Thyroid gland (tissue), 4 donors: ENCODE measurements around the gene PPARGC1A. TPM values are rescaled to one million over a fixed set of nuclear protein-coding genes. Genes with fewer than 3 reads are reported as not detected.

Experiments
- DNase-seq, 2 donors: peaks; one replicate each; pipeline ENCODE4 v3.0.0-alpha.2; 2019
- H3K27ac ChIP-seq, 3 donors: fragments of 200-600 bp; sonication (generic); 1 replicate in 2 of 3; 2 replicates in 1 of 3; pipeline ENCODE4 v1.5.1; 2016 to 2019; ENCODE audit warnings: mild to moderate bottlenecking in 1 of 3, moderate library complexity in 1 of 3
- H3K27me3 ChIP-seq: fragments of 200-600 bp; sonication (generic); one replicate; pipeline ENCODE4 v1.5.1; 2019
- H3K36me3 ChIP-seq, 2 donors: fragments of 200-600 bp; sonication (generic); one replicate each; pipeline ENCODE4 v1.5.1; 2016 to 2019
- H3K4me1 ChIP-seq, 2 donors: fragments of 200-600 bp; sonication (generic); one replicate each; pipeline ENCODE4 v1.5.1; 2017 to 2019
- H3K4me3 ChIP-seq, 3 donors: fragments of 200-600 bp; sonication (generic); replicated peaks in 1 of 3; 1 replicate in 2 of 3; 2 replicates in 1 of 3; pipeline ENCODE4 v1.5.1; 2016; ENCODE audit warnings: mild to moderate bottlenecking in 1 of 3
- H3K9me3 ChIP-seq: fragments of 200-600 bp; sonication (generic); one replicate; pipeline ENCODE4 v1.5.1; 2017
- CTCF ChIP-seq, 6 experiments: fragments of 200-600 bp in 3 of 6; fragments of 450-650 bp in 3 of 6; sonication (generic) in 3 of 6; IDR thresholded peaks; one replicate each; pipeline ENCODE4 v1.5.1; 2016 to 2019; ENCODE audit warnings: antibody characterized with exemption in 6 of 6, mild to moderate bottlenecking in 2 of 6, inconsistent platforms in 1 of 6, moderate library complexity in 1 of 6
- POLR2A ChIP-seq, 2 donors: fragments of 450-650 bp; IDR thresholded peaks; one replicate each; pipeline ENCODE4 v1.6.1; 2017; ENCODE audit warnings: antibody characterized with exemption in 2 of 2, mild to moderate bottlenecking in 2 of 2, moderate library complexity in 1 of 2
- WGBS, 2 donors: methylation state at CpG; one replicate each; pipeline ENCODE4 v1.1.5; 2017; 5-methylcytosine and 5-hydroxymethylcytosine counted together
- intact Hi-C: fragments of 100-400 bp; cut with DNase I; formaldehyde crosslinking; loops from one replicate; pipeline ENCODE4 v1.15.1; 2023
- total RNA-seq, 4 donors: library from RNA; depleted of rRNA; stranded (reverse); fragments of >200 nt; gene quantifications; one replicate each; pipeline ENCODE4 v1.2.3, GENCODE V29; 2016

Gene PPARGC1A
- total RNA-seq, 4 donors from 2014 or later, result 58.5 to 128 (median 96.2) TPM

GRCh38 chr4:23847158-23847557 is 42.7 kb downstream of the PPARGC1A start:
- intact Hi-C loops, result no loop called here
- H3K27ac ChIP-seq, result no peak overlapping the region
- no peaks in the 10 kb centered on the region for H3K4me1 ChIP-seq
- WGBS, 2 donors, result 95 to 96% methylated on average over 2 of the region's 2 CpGs
- H3K9me3 ChIP-seq, result no peaks in the 10 kb centered on the region
- H3K27me3 ChIP-seq, result no peaks in the 10 kb centered on the region
- no peak for TF ChIP-seq CTCF (IDR thresholded peaks at IDR 0.05)
- TF ChIP-seq POLR2A (IDR thresholded peaks at IDR 0.05), result no peak
- no peak overlapping the region for H3K4me3 ChIP-seq
- H3K36me3 ChIP-seq, result no peaks in the 10 kb centered on the region
- DNase-seq, result no peak

GRCh38 chr4:23844961-23845360 is 44.9 kb downstream of the PPARGC1A start:
- no peaks in the 10 kb centered on the region for H3K36me3 ChIP-seq
- TF ChIP-seq CTCF (IDR thresholded peaks at IDR 0.05), result no peak
- no peak for TF ChIP-seq POLR2A (IDR thresholded peaks at IDR 0.05)

GRCh38 chr4:23839279-23839678 is 50.6 kb downstream of the PPARGC1A start:
- no peak overlapping the region for H3K4me3 ChIP-seq
- no peaks in the 10 kb centered on the region for H3K27me3 ChIP-seq
- 87 to 92% methylated on average over 4 of the region's 4 CpGs for WGBS, 2 donors
- H3K27ac ChIP-seq, result no peak overlapping the region
- DNase-seq, result no peak
- no peaks in the 10 kb centered on the region for H3K9me3 ChIP-seq
- H3K4me1 ChIP-seq, result peaks cover 0 to 3% of the 10 kb centered on the region in 2 donors
- intact Hi-C loops, result no loop called here
- no peaks in the 10 kb centered on the region for H3K36me3 ChIP-seq
- no peak for TF ChIP-seq POLR2A (IDR thresholded peaks at IDR 0.05)
- TF ChIP-seq CTCF (IDR thresholded peaks at IDR 0.05), result no peak

More at GRCh38 chr4:23844961-23845360, 44.9 kb downstream of the PPARGC1A start:
- H3K27me3 ChIP-seq, result no peaks in the 10 kb centered on the region
- no peak overlapping the region for H3K4me3 ChIP-seq
- H3K4me1 ChIP-seq, result no peaks in the 10 kb centered on the region
- WGBS, 2 donors, result 83 to 96% methylated on average over 4 of the region's 4 CpGs
- H3K9me3 ChIP-seq, result no peaks in the 10 kb centered on the region
- no peak overlapping the region for H3K27ac ChIP-seq
- DNase-seq, result no peak
- intact Hi-C loops, result no loop called here

- Histone ChIP-seq H3K27me3 (no peaks in the 10 kb centered on the region), H3K27ac (no peak overlapping the region), H3K4me1 (peaks cover 0 to 3% of the 10 kb centered on the region in 2 donors), H3K4me3 (no peak overlapping the region), H3K36me3 (no peaks in the 10 kb centered on the region), H3K9me3 (no peaks in the 10 kb centered on the region)
- intact Hi-C loops, result no loop called here
- 82 to 85% methylated on average over 3 of the region's 3 CpGs for WGBS, 2 donors
- TF ChIP-seq CTCF (IDR thresholded peaks at IDR 0.05), result no peak
- TF ChIP-seq POLR2A (IDR thresholded peaks at IDR 0.05), result no peak
- no peak for DNase-seq
These were observed 51.2 kb downstream of the PPARGC1A start for GRCh38 chr4:23838607-23839006.

- no peaks in the 10 kb centered on the region for H3K27me3 ChIP-seq
- no peaks in the 10 kb centered on the region for H3K9me3 ChIP-seq
- H3K36me3 ChIP-seq, result no peaks in the 10 kb centered on the region
- no peak overlapping the region for H3K27ac ChIP-seq
- 90 to 94% methylated on average over 3 of the region's 3 CpGs for WGBS, 2 donors
- TF ChIP-seq POLR2A (IDR thresholded peaks at IDR 0.05), result no peak
- no peak for TF ChIP-seq CTCF (IDR thresholded peaks at IDR 0.05)
- no peak overlapping the region for H3K4me3 ChIP-seq
- peaks cover 0 to 3% of the 10 kb centered on the region in 2 donors for H3K4me1 ChIP-seq
- intact Hi-C loops, result no loop called here
- DNase-seq, result no peak
These were observed 51.7 kb downstream of the PPARGC1A start for GRCh38 chr4:23838131-23838530.
